Left cardiac atrium (tissue), 4 donors: ENCODE data around the gene SRRD. TPM values are rescaled to one million over a fixed set of nuclear protein-coding genes. Genes with fewer than 3 reads are reported as not detected.
"Not testable (repeated sequence)": the region's sequence is repeated elsewhere in the genome, so short reads cannot be mapped to it uniquely, and the experiment has no call there.

Experiments used
- ATAC-seq, 2 donors: fragments of 200-7000 bp; cut with Tn5 transposase; one replicate each; pipeline ENCODE4 v1.9.1; 2020; ENCODE audit warnings: mild to moderate bottlenecking in 2 of 2, moderate library complexity in 2 of 2
- DNase-seq: peaks from one replicate; pipeline ENCODE4 v3.0.0-alpha.2; 2020
- intact Hi-C, 2 donors: fragments of 100-400 bp; cut with DNase I; formaldehyde crosslinking; loops; one replicate each; pipeline versions ENCODE4 v1.14.1 to v1.15.1; 2022 to 2023
- long read RNA-seq: library from polyadenylated mRNA; unstranded; transcript quantifications from one replicate; pipeline ENCODE4 v2.0.0, GENCODE V29; 2021
- total RNA-seq, 2 donors: library from RNA; stranded (reverse); fragmentation: NEBNext Ultra II Directional; extraction: Animal tissue kit (Norgen Biotek cat#: 25700); gene quantifications; one replicate each; pipeline ENCODE4 v1.2.1, GENCODE V29; 2021
- donor health status: DM: no; HTN: yes; CAD: no.
- donor health status: DM: no; HTN: yes; CAD: no; lungs with severe emphysema.
- donor health status: DM: yes; HTN: yes; CAD: no.
- donor health status: Dilated cardiomyopathy.

The SRRD gene
- 10 to 100 TPM; 14.9 to 23.7 TPM for total RNA-seq
- long read RNA-seq = 0 reads

GRCh38 chr22:26483439-26484359 is at the start of gene SRRD, which contains the start of gene HPS4:
SRRD (plus strand) TSS chr22:26483877; CDS start chr22:26483891, 14 bp downstream.
HPS4 (minus strand) TSS chr22:26483783; CDS start chr22:26481762, 2,021 bp downstream.
- DNase-seq (peak; percentile 90), ATAC-seq (peak; percentile 95)
- intact Hi-C loops = no loop called here

GRCh38 chr22:26435327-26436093 is 48.2 kb upstream of the SRRD start:
- intact Hi-C loops = no loop called here
- no peak for DNase-seq
- no peak for ATAC-seq

- intact Hi-C loops = no loop called here
- ATAC-seq (no peak), DNase-seq (no peak)
Measured at GRCh38 chr22:26436903-26437515, 46.7 kb upstream of the SRRD start.

- intact Hi-C loops = no loop called here
- no peak for ATAC-seq
Measured at GRCh38 chr22:26437694-26438392, 45.8 kb upstream of the SRRD start.

GRCh38 chr22:26438776-26439175 is 44.9 kb upstream of the SRRD start:
- intact Hi-C loops = not testable (repeated sequence)

More at GRCh38 chr22:26437694-26438392, 45.8 kb upstream of the SRRD start:
- DNase-seq = no peak

GRCh38 chr22:26439559-26439958 is 44.1 kb upstream of the SRRD start:
- ATAC-seq (no peak), DNase-seq (no peak)
- intact Hi-C loops = no loop called here

More at GRCh38 chr22:26438776-26439175, 44.9 kb upstream of the SRRD start:
- not testable (repeated sequence) for DNase-seq, ATAC-seq

- intact Hi-C loops = no loop called here
- ATAC-seq (no peak), DNase-seq (no peak)
Measured at GRCh38 chr22:26442086-26442756, 41.5 kb upstream of the SRRD start.

- DNase-seq = no peak
- intact Hi-C loops = no loop called here
Measured at GRCh38 chr22:26443901-26444690, 39.6 kb upstream of the SRRD start.

GRCh38 chr22:26444777-26445176 is 38.9 kb upstream of the SRRD start:
- intact Hi-C loops = no loop called here
- DNase-seq (no peak), ATAC-seq (no peak)

More at GRCh38 chr22:26443901-26444690, 39.6 kb upstream of the SRRD start:
- no peak for ATAC-seq

GRCh38 chr22:26445577-26446275 is 38.0 kb upstream of the SRRD start:
- intact Hi-C loops = no loop called here
- no peak for ATAC-seq
- DNase-seq = no peak

- intact Hi-C loops = no loop called here
- no peak for ATAC-seq
- DNase-seq = no peak
Measured at GRCh38 chr22:26446808-26447515, 36.7 kb upstream of the SRRD start.

- no peak for DNase-seq
- intact Hi-C loops = no loop called here
Measured at GRCh38 chr22:26447584-26448329, 35.9 kb upstream of the SRRD start.

GRCh38 chr22:26448334-26448733 is 35.3 kb upstream of the SRRD start:
- peak in 1 of 2 donors; percentile 53 for ATAC-seq
- intact Hi-C loops = no loop called here
- DNase-seq = no peak

More at GRCh38 chr22:26447584-26448329, 35.9 kb upstream of the SRRD start:
- ATAC-seq = no peak

- DNase-seq (no peak), ATAC-seq (peak in 1 of 2 donors; percentile 13)
- intact Hi-C loops = no loop called here
Measured at GRCh38 chr22:26448941-26449340, 34.7 kb upstream of the SRRD start.

- ATAC-seq (no peak), DNase-seq (no peak)
- intact Hi-C loops = no loop called here
Measured at GRCh38 chr22:26450453-26451185, 33.1 kb upstream of the SRRD start.
